ENCODE measurements around the gene A1CF.
"Not testable (repeated sequence)": the region's sequence is repeated elsewhere in the genome, so short reads cannot be mapped to it uniquely, and the experiment has no call there.

Gene A1CF

GRCh38 chr10:50884302-50884701 is 1.1 kb downstream of the A1CF start:
- no peak for TF ChIP-seq CTCF (IDR thresholded peaks at IDR 0.05; ENCODE audit: low read depth, low read length)
- H3K4me3 ChIP-seq (ENCODE audit: low read depth, low read length), result no peak overlapping the region

GRCh38 chr10:50883629-50884028 is 1.8 kb downstream of the A1CF start:
- H3K4me3 ChIP-seq (ENCODE audit: low read depth, low read length), result no peak overlapping the region
- no peak for TF ChIP-seq CTCF (IDR thresholded peaks at IDR 0.05; ENCODE audit: low read depth, low read length)

- H3K4me3 ChIP-seq (ENCODE audit: low read depth, low read length), result no peak overlapping the region
- no peak for TF ChIP-seq CTCF (IDR thresholded peaks at IDR 0.05; ENCODE audit: low read depth, low read length)
Measured at GRCh38 chr10:50882540-50882983, 2.9 kb downstream of the A1CF start.

GRCh38 chr10:50881046-50881445 is 4.4 kb downstream of the A1CF start:
- H3K4me3 ChIP-seq (ENCODE audit: low read depth, low read length), result not testable (repeated sequence)

- TF ChIP-seq CTCF (IDR thresholded peaks at IDR 0.05; ENCODE audit: low read depth, low read length), result no peak
- no peak overlapping the region for H3K4me3 ChIP-seq (ENCODE audit: low read depth, low read length)
Measured at GRCh38 chr10:50876429-50876828, 9.0 kb downstream of the A1CF start.

GRCh38 chr10:50874723-50875122 is 10.7 kb downstream of the A1CF start:
- no peak for TF ChIP-seq CTCF (IDR thresholded peaks at IDR 0.05; ENCODE audit: low read depth, low read length)

GRCh38 chr10:50866317-50866716 is 19.1 kb downstream of the A1CF start:
- TF ChIP-seq CTCF (IDR thresholded peaks at IDR 0.05; ENCODE audit: low read depth, low read length), result no peak
- no peak overlapping the region for H3K4me3 ChIP-seq (ENCODE audit: low read depth, low read length)

More at GRCh38 chr10:50874723-50875122, 10.7 kb downstream of the A1CF start:
- H3K4me3 ChIP-seq (ENCODE audit: low read depth, low read length), result no peak overlapping the region

- no peak overlapping the region for H3K4me3 ChIP-seq (ENCODE audit: low read depth, low read length)
- TF ChIP-seq CTCF (IDR thresholded peaks at IDR 0.05; ENCODE audit: low read depth, low read length), result no peak
Measured at GRCh38 chr10:50862719-50863118, 22.7 kb downstream of the A1CF start.

Measured in WI38 (cell line).